Activated T-helper 17 cell treated with anti-CD3 and anti-CD28 coated beads, Interleukin-2, amount 50 U/mL, for 72 hours (primary cell): ENCODE results near the gene POP4. TPM values are rescaled to one million over a fixed set of nuclear protein-coding genes. Genes with fewer than 3 reads are reported as not detected.

ENCODE experiments used
- ATAC-seq: fragments of 150-1000 bp; cut with Tn5 transposase; replicated peaks from 2 replicates; pipeline ENCODE4 v1.10.0; 2021; ENCODE audit warnings: mild to moderate bottlenecking, moderate library complexity
- H3K27ac Mint-ChIP-seq: one replicate; pipeline ENCODE4 v1.8.0; 2022; ENCODE audit warnings: mixed read lengths
- H3K27me3 Mint-ChIP-seq: one replicate; pipeline ENCODE4 v1.8.0; 2022; ENCODE audit warnings: mixed read lengths
- H3K36me3 Mint-ChIP-seq: one replicate; pipeline ENCODE4 v1.8.0; 2022; ENCODE audit warnings: low read depth, mild to moderate bottlenecking, mixed read lengths
- H3K4me1 Mint-ChIP-seq: one replicate; pipeline ENCODE4 v1.8.0; 2022; ENCODE audit warnings: mixed read lengths
- H3K4me3 Mint-ChIP-seq: one replicate; pipeline ENCODE4 v1.8.0; 2022; ENCODE audit warnings: mild to moderate bottlenecking, mixed read lengths
- H3K9me3 Mint-ChIP-seq: one replicate; pipeline ENCODE4 v1.8.0; 2022; ENCODE audit warnings: mixed read lengths
- total RNA-seq, 2 donors: library from RNA; stranded (reverse); gene quantifications; one replicate each; pipeline ENCODE4 v1.2.3, GENCODE V29; 2022

Gene POP4
- total RNA-seq, 2 donors from 2014 or later = 59.4 to 102 TPM

DNA sequence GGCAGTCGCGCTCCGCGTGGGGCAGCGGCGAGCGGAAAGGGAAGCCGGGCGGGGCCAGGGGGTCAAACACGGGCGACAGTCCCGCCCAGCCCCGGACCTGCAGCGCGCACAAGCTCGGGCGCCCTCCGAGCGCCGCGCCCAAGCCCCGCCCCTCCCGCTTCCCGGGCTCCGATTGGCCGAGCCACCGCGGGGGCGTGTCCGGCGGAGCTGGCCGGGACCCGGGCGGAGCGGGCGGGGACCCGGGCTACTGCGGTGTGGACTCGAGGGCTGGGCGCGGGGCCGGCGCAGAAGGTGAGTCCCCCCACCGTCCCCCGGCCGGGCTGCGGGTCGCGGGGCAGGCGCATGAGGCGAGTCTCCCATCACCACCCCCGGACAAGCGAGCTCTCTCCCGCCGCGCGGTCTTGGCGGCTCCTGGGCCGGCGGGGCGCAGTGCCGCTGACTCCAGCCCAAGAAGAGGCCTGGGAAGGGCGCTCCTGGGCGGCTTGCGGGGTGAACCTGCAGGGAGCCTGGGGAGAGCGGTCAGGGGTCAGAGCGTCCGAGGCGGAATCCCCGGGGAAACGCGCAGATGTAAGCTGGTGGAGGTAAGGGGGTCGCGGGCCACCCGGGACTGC lies 59.2 kb downstream of the POP4 start, which contains the start of gene PLEKHF1:
TSS of gene PLEKHF1 (plus strand) at position 247 of the 611 bp plus-strand sequence. CDS start 8,379 bp downstream, outside the sequence.
- H3K9me3 Mint-ChIP-seq = no peaks in the 10 kb centered on the region
- H3K4me3 Mint-ChIP-seq = peak within 1 kb of the TSS; percentile 82
- H3K4me1 Mint-ChIP-seq = peaks cover 28% of the 10 kb centered on the region
- peak; percentile 85 for ATAC-seq
- H3K27me3 Mint-ChIP-seq = no peaks in the 10 kb centered on the region
- H3K36me3 Mint-ChIP-seq = peaks cover 48% of the 10 kb centered on the region
- H3K27ac Mint-ChIP-seq = peak within 1 kb of the TSS; percentile 95

DNA sequence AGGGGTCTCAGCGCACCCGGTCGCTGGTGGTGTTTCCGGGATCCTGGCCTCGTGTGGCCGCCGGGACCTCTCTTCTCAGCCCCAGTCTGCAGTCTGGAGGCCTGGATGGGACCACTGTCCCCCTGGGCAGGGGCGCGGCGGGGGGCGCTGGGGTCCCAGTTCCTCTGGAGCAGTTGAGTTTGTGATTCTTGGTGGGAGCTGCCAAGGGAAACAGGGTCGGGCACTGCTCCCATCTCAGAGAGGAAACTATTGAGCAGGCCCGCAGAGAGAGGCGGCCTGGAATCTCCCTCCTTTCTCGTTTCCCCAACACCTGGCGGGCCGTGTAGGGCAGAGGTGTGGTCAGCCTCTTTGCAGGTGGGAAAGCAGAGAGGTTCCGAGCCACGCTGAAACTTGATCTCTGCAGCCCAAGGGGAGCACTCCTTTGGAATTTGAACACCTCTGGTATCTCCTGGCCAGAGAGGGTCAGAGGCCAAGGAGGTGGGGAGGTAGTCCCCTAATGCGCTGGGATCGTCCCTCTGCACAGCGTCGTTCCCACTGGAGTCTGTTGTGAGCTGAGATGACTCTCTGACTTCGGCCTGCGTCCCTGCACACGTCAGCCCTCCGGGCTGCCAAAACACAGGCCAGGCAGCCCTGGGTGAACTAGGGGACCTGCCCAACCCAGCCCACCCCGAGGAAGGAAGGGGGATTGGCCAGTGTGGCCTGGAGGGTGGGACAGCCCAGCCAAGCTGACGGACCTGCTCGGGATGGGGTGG lies 59.9 kb downstream of the POP4 start:
- Mint-ChIP-seq H3K9me3 (no peaks in the 10 kb centered on the region), H3K4me1 (peaks cover 31% of the 10 kb centered on the region), H3K27me3 (no peaks in the 10 kb centered on the region), H3K36me3 (peaks cover 55% of the 10 kb centered on the region), H3K27ac (peak overlapping the region; percentile 95), H3K4me3 (peak overlapping the region; percentile 82)
- peak; percentile 6 for ATAC-seq

Other genes with a start within 250 kb of the POP4 start
- not detected for gene VSTM2B, start 80.3 kb upstream of the POP4 start, total RNA-seq
- 10 to 100 TPM; 34.4 to 40.3 TPM for gene PLEKHF1, start 59.2 kb downstream of the POP4 start, total RNA-seq
- gene C19orf12, start 109.0 kb downstream of the POP4 start, total RNA-seq = 10 to 100 TPM; 34.5 to 39.1 TPM
- gene CCNE1, start 205.7 kb downstream of the POP4 start, total RNA-seq = 10 to 100 TPM; 20.1 to 31.5 TPM